ENCODE measurements around the gene YWHAH.

- TF ChIP-seq CTCF (conservative IDR thresholded peaks at IDR 0.05; ENCODE audit: low read length) (no peak), EZH2phosphoT487 (IDR thresholded peaks at IDR 0.05; ENCODE audit: borderline replicate concordance, low read depth, low read length) (no peak)
These were observed 39.7 kb upstream of the YWHAH start for GRCh38 chr22:31904651-31905050.
